GM12878 (cell line): ENCODE measurements around the gene ABHD2. TPM values are rescaled to one million over a fixed set of nuclear protein-coding genes. Genes with fewer than 3 reads are reported as not detected.

Source experiments
- ATAC-seq: fragments of 200-7000 bp; cut with Tn5 transposase; 3 replicates; pipeline ENCODE4 v1.9.1; 2020; ENCODE audit warnings: mild to moderate bottlenecking, moderate library complexity
- BruUV-seq: library from RNA; stranded (reverse); fragments of 400-500 nt; replicated peaks from 2 replicates; lab custom pipeline; 2021; lab: Mats Ljungman, UMichigan
- CTCF ChIA-PET: fragments of 300-600 bp; sonication (Branson Sonifier 250); formaldehyde crosslinking; extraction: SDS; loops from one replicate; lab custom pipeline; 2021; ENCODE audit warnings: inconsistent platforms; lab: Yijun Ruan, JAX
- POLR2A ChIA-PET: fragments of 350-600 bp; formaldehyde crosslinking; extraction: SDS; loops from one replicate; lab custom pipeline; 2021; ENCODE audit warnings: inconsistent platforms; lab: Charles Lee
- RAD21 ChIA-PET: fragments of 300-600 bp; sonication (Branson Sonifier 250); formaldehyde crosslinking; loops from one replicate; lab custom pipeline; 2023; ENCODE audit warnings: antibody characterized with exemption; ENCODE audit not compliant: unreplicated experiment; lab: Charles Lee
- SMC1A ChIA-PET: fragments of 300-600 bp; sonication (Branson Sonifier 250); formaldehyde crosslinking; loops from one replicate; lab custom pipeline; 2023; ENCODE audit not compliant: unreplicated experiment, uncharacterized antibody; lab: Charles Lee
- DNase-seq: peaks from one replicate; pipeline ENCODE4 v3.0.0-alpha.2; 2011; ENCODE audit warnings: low read depth, low spot score
- FAIRE-seq: peaks from 3 replicates; lab custom pipeline; 2011; peaks lifted over from hg19 to GRCh38; lab: Jason Lieb, UNC
- H2AFZ ChIP-seq: 2 replicates; pipeline ENCODE4 v1.6.0; 2011; ENCODE audit warnings: low read depth, low read length, control low read depth; ENCODE audit not compliant: control insufficient read depth
- H3K27ac ChIP-seq: 2 replicates; pipeline ENCODE4 v1.5.1; 2011; ENCODE audit warnings: control low read depth; ENCODE audit not compliant: control insufficient read depth, insufficient read depth
- H3K27me3 ChIP-seq, 2 experiments: replicated peaks in 1 of 2; 2 replicates each; pipeline versions ENCODE4 v1.6.0 to v1.6.1; 2011; ENCODE audit warnings: low read length in 1 of 2; ENCODE audit not compliant: control insufficient read depth in 2 of 2, insufficient read depth in 2 of 2
- H3K36me3 ChIP-seq, 2 experiments: 2 replicates each; pipeline ENCODE4 v1.5.1; 2011; ENCODE audit warnings: low read length in 1 of 2; ENCODE audit not compliant: control insufficient read depth in 2 of 2, insufficient read depth in 2 of 2
- H3K4me1 ChIP-seq: 2 replicates; pipeline ENCODE4 v1.6.1; 2011; ENCODE audit warnings: mild to moderate bottlenecking, low read length, moderate library complexity, mixed read lengths; ENCODE audit not compliant: control insufficient read depth, insufficient read depth
- H3K4me2 ChIP-seq: 2 replicates; pipeline ENCODE4 v1.6.0; 2011; ENCODE audit warnings: control low read depth; ENCODE audit not compliant: control insufficient read depth, insufficient read depth
- H3K4me3 ChIP-seq: fragments of 200-600 bp; sonication (generic); 2 replicates; pipeline ENCODE4 v1.5.1; 2016
- H3K79me2 ChIP-seq: 2 replicates; pipeline ENCODE4 v1.6.0; 2011; ENCODE audit warnings: low read length; ENCODE audit not compliant: control insufficient read depth, insufficient read depth
- H3K9ac ChIP-seq: 2 replicates; pipeline ENCODE4 v1.8.0; 2011; ENCODE audit warnings: low read length, control low read depth, mixed read lengths; ENCODE audit not compliant: control insufficient read depth, insufficient read depth
- H3K9me3 ChIP-seq: replicated peaks from 3 replicates; pipeline ENCODE4 v1.5.1; 2011; ENCODE audit warnings: mild to moderate bottlenecking, low read length; ENCODE audit not compliant: control insufficient read depth, insufficient read depth
- H4K20me1 ChIP-seq: 2 replicates; pipeline ENCODE4 v1.6.0; 2011; ENCODE audit not compliant: control insufficient read depth, insufficient read depth
- EED ChIP-seq: sonication (generic); IDR thresholded peaks from 2 replicates; pipeline ENCODE4 v1.6.1; 2016; ENCODE audit warnings: antibody characterized with exemption, low read depth
- ETV6 ChIP-seq, 2 experiments: fragments of 450-650 bp in 1 of 2; IDR thresholded peaks in 1 of 2; conservative IDR thresholded peaks in 1 of 2; 2 replicates each; pipeline ENCODE4 v1.6.1; 2014; ENCODE audit warnings: antibody characterized with exemption in 1 of 2, borderline replicate concordance in 1 of 2, low read depth in 1 of 2, mild to moderate bottlenecking in 1 of 2, moderate library complexity in 1 of 2
- HDAC6 ChIP-seq: fragments of 200-600 bp; sonication (generic); IDR thresholded peaks from one replicate; pipeline ENCODE4 v1.8.0; 2017; ENCODE audit warnings: antibody characterized with exemption; ENCODE audit not compliant: unreplicated experiment
- HDGF ChIP-seq: fragments of 450-650 bp; IDR thresholded peaks from 2 replicates; pipeline ENCODE4 v1.6.1; 2016; ENCODE audit warnings: antibody characterized with exemption
- IKZF2 ChIP-seq, 2 experiments: fragments of 450-650 bp; IDR thresholded peaks; 2 replicates each; pipeline ENCODE4 v1.6.1; 2017; ENCODE audit warnings: mild to moderate bottlenecking in 2 of 2, moderate library complexity in 2 of 2
- LARP7 ChIP-seq: fragments of 450-650 bp; IDR thresholded peaks from 2 replicates; pipeline ENCODE4 v1.6.1; 2017; ENCODE audit warnings: mild to moderate bottlenecking
- NR2C1 ChIP-seq: fragments of 450-650 bp; IDR thresholded peaks from 2 replicates; pipeline ENCODE4 v1.6.1; 2017; ENCODE audit warnings: antibody characterized with exemption, mild to moderate bottlenecking, moderate library complexity
- POLR2A ChIP-seq: IDR thresholded peaks from 2 replicates; pipeline ENCODE4 v1.6.1; 2011; ENCODE audit warnings: low read depth, mild to moderate bottlenecking, low read length
- POLR2AphosphoS2 ChIP-seq: IDR thresholded peaks from 2 replicates; pipeline ENCODE4 v1.6.1; 2011; ENCODE audit warnings: low read depth, mild to moderate bottlenecking, low read length, improper control_type of control experiment, moderate library complexity
- POLR2AphosphoS5 ChIP-seq: IDR thresholded peaks from 2 replicates; pipeline ENCODE4 v1.6.1; 2011; ENCODE audit warnings: mild to moderate bottlenecking, low read length, inconsistent platforms
- STAT3 ChIP-seq: IDR thresholded peaks from 2 replicates; pipeline ENCODE4 v1.6.1; 2011; ENCODE audit warnings: low read depth, low read length, improper control_type of control experiment
- SUPT20H ChIP-seq: IDR thresholded peaks from 2 replicates; pipeline ENCODE4 v1.6.1; 2011; ENCODE audit warnings: low read depth, mild to moderate bottlenecking, low read length, moderate library complexity, borderline replicate concordance; ENCODE audit not compliant: control insufficient read depth
- TCF3 ChIP-seq: IDR thresholded peaks from 2 replicates; pipeline ENCODE4 v1.6.1; 2012; ENCODE audit warnings: low read depth, mild to moderate bottlenecking, low read length, borderline replicate concordance; ENCODE audit not compliant: insufficient read depth
- WGBS: methylation state at CpG from one replicate; pipeline ENCODE4 v1.1.6; 2016; ENCODE audit warnings: low lambda C conversion rate; ENCODE audit not compliant: insufficient replicate concordance, insufficient coverage; ENCODE audit errors: missing lambda C conversion rate; 5-methylcytosine and 5-hydroxymethylcytosine counted together
- in situ Hi-C: fragments of 300-500 bp; cut with MboI; formaldehyde crosslinking; loops from 9 replicates; pipeline ENCODE4 v1.14.3; 2018; ENCODE audit warnings: mixed read lengths
- intact Hi-C: fragments of 100-400 bp; cut with micrococcal nuclease; formaldehyde crosslinking; loops from one replicate; pipeline ENCODE4 v1.14.2; 2022; ENCODE audit not compliant: unreplicated experiment
- polyA plus RNA-seq, 11 experiments: library from polyadenylated mRNA; depleted of rRNA in 4 of 11; unstranded in 6 of 11; stranded (reverse) in 5 of 11; fragments of >200 nt; fragmentation: Nextera tagmentation in 4 of 11; fragmentation: Illumina TruSeq in 1 of 11; extraction: Ambion mirVana in 4 of 11; extraction: Trizol in 1 of 11; gene quantifications; 1 replicate in 1 of 11; 2 replicates in 10 of 11; pipeline versions ENCODE4 v1.2.1 to v1.2.3, GENCODE V29; 2011 to 2016; ENCODE audit warnings: inconsistent platforms in 2 of 11, missing spikeins in 2 of 11, low read depth in 1 of 11
- total RNA-seq, 4 experiments: library from RNA; depleted of rRNA in 3 of 4; stranded (reverse); fragments of >200 nt in 3 of 4; fragmentation: Illumina TruSeq in 1 of 4; extraction: Trizol in 1 of 4; gene quantifications; 2 replicates each; pipeline versions ENCODE4 v1.2.1 to v1.2.3, GENCODE V29; 2013 to 2021
- TF ChIP-seq, protein P1 (sequence below): fragments of 450-650 bp; IDR thresholded peaks from 2 replicates; pipeline ENCODE4 v1.6.1; 2018; ENCODE audit warnings: mild to moderate bottlenecking, low read depth, moderate library complexity; ENCODE audit not compliant: partially characterized antibody
- TF ChIP-seq, protein P2 (sequence below): IDR thresholded peaks from 2 replicates; pipeline ENCODE4 v1.6.1; 2011; ENCODE audit warnings: borderline replicate concordance, low read depth, mild to moderate bottlenecking, moderate library complexity, low read length; ENCODE audit not compliant: insufficient read depth, poor library complexity, severe bottlenecking

ABHD2 gene
- total and polyA plus RNA-seq, 10 of the 15 experiments (the other 5 are each of a cell fraction or from before 2014, with no cell fraction given) = 1.2 to 33.6 (median 20.4) TPM

DNA sequence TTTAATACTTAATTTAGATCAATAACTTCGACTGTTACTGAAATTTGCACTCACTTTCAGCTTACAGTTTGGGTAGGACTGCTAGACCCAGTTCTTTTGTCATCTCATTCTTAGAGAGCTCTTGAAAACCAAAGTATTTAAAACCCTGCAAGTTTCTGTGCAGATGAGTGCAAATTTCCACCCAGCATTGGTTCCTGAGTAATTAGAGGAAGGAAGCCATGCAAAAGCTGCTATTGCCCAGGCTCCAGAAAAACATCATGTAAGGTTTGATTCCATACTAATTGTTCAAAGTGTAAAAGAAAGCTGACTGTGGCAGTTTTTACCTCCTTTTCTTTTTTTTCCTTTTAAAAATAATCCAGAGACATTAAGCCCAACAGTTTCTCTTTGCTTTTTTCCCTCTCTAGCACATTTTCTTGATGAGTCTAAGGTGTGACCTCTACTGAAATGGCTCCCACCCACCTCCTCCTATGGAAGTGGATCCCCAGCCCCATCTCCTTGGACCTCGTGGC lies 30.3 kb downstream of the ABHD2 start (continued):
- no peak for TF ChIP-seq POLR2A
- no peak for TF ChIP-seq POLR2AphosphoS2
- TF ChIP-seq, all 136 proteins: peak for 0

DNA sequence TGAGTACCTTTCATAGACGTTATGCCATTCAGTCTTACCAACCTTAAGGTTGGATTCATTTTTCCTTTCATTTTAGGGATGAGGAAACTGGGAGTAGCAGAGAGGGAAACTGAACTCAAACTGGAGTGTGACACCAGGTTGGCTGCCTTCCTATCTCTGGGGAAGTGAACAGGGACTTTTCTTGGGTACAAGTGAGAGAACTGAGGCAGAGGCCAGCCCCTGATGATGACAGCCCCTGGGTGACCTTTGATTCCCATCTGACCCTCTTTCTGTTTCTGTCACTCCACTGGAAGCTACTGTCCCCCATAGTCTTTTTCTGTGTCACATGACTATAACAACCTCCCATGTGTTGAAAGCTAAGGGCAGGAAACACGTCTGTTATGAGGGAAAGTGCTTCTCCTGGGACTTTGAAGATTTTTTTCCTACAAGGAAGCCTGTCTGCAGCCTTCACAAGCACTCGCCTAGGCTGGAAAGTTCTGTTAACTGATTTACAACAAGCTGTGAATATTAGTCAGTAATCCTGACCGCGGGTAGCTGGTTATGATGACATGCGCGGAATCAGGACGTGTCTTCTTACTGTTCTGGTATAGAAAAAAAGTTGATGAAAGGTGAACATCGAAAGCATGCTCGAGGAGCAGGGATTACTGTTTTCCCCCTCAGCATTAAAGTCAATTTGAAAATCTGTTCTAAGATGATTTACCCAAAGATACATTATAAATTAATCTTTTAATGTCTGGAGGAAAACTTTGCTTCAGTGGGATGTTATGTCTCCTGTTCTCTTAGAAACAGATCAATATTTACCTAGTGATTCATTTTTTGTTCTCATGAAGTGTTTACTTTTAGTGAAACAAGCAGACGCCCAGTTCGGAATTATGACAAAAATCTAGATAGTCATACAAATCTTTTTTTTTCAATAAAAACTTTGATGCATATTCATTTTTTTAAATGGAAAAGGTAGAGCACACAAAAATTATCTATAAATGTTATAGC lies 31.5 kb downstream of the ABHD2 start:
- Histone ChIP-seq H3K27ac (no peak overlapping the region), H3K4me1 (no peaks in the 10 kb centered on the region), H3K9me3 (no peaks in the 10 kb centered on the region), H4K20me1 (no peaks in the 10 kb centered on the region), H3K9ac (no peak overlapping the region), H3K4me2 (no peak overlapping the region)
- RAD21 ChIA-PET = interaction anchor here (1.3 kb wide), 1 partner anchor 32 kb away, joined by 3 read pairs; the partner anchor contains the start of gene ABHD2
- intact Hi-C loops = no loop called here
- 89% methylated on average over 12 of the region's 12 CpGs for WGBS
- BruUV-seq = no TSS peak
- TF ChIP-seq IKZF2 (IDR thresholded peaks at IDR 0.05) = no peak
- TF ChIP-seq LARP7 = no peak
- TF ChIP-seq NR2C1 = no peak
- TF ChIP-seq TCF3 = no peak
- no peak for TF ChIP-seq HDGF
- TF ChIP-seq EED = no peak
- TF ChIP-seq, protein P1, sequence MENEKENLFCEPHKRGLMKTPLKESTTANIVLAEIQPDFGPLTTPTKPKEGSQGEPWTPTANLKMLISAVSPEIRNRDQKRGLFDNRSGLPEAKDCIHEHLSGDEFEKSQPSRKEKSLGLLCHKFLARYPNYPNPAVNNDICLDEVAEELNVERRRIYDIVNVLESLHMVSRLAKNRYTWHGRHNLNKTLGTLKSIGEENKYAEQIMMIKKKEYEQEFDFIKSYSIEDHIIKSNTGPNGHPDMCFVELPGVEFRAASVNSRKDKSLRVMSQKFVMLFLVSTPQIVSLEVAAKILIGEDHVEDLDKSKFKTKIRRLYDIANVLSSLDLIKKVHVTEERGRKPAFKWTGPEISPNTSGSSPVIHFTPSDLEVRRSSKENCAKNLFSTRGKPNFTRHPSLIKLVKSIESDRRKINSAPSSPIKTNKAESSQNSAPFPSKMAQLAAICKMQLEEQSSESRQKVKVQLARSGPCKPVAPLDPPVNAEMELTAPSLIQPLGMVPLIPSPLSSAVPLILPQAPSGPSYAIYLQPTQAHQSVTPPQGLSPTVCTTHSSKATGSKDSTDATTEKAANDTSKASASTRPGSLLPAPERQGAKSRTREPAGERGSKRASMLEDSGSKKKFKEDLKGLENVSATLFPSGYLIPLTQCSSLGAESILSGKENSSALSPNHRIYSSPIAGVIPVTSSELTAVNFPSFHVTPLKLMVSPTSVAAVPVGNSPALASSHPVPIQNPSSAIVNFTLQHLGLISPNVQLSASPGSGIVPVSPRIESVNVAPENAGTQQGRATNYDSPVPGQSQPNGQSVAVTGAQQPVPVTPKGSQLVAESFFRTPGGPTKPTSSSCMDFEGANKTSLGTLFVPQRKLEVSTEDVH = no peak
- TF ChIP-seq STAT3 = no peak
- no peak for TF ChIP-seq POLR2AphosphoS5
- no peak for TF ChIP-seq SUPT20H
- TF ChIP-seq, protein P2, sequence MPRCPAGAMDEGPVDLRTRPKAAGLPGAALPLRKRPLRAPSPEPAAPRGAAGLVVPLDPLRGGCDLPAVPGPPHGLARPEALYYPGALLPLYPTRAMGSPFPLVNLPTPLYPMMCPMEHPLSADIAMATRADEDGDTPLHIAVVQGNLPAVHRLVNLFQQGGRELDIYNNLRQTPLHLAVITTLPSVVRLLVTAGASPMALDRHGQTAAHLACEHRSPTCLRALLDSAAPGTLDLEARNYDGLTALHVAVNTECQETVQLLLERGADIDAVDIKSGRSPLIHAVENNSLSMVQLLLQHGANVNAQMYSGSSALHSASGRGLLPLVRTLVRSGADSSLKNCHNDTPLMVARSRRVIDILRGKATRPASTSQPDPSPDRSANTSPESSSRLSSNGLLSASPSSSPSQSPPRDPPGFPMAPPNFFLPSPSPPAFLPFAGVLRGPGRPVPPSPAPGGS = no peak
- no peak for TF ChIP-seq HDAC6
- TF ChIP-seq ETV6 (conservative IDR thresholded peaks at IDR 0.05 in 1 of 2, IDR thresholded peaks at IDR 0.05 in 1 of 2; ENCODE audit: borderline replicate concordance in 1 of 2, low read depth in 1 of 2) = no peak
- TF ChIP-seq, all 136 proteins: peak for 0
- H3K4me3 ChIP-seq = no peak overlapping the region
- SMC1A ChIA-PET = interaction anchor here (1.0 to 2.4 kb wide), 3 partner anchors 10 to 86 kb away, joined by 3 to 8 read pairs (median 6); no protein-coding TSS in a partner anchor
- in situ Hi-C loops = no loop called here
- H3K79me2 ChIP-seq = no peaks in the 10 kb centered on the region
- H3K36me3 ChIP-seq = peaks cover 8 to 12% of the 10 kb centered on the region in 2 experiments; a peak in 3 of 4 replicates
- CTCF ChIA-PET = interaction anchor here (1.0 to 6.2 kb wide), 5 partner anchors 8 to 58 kb away, joined by 3 to 43 read pairs (median 10); no protein-coding TSS in a partner anchor
- no peak for FAIRE-seq
- no peak for DNase-seq
- no peak for ATAC-seq
- no peak overlapping the region for H2AFZ ChIP-seq
- no peaks in the 10 kb centered on the region for H3K27me3 ChIP-seq
- POLR2A ChIA-PET = no interaction called here
